Natural killer cell (primary cell): ENCODE results near the gene PLCB4. TPM values are rescaled to one million over a fixed set of nuclear protein-coding genes. Genes with fewer than 3 reads are reported as not detected.

Source experiments
- ATAC-seq, 3 donors: fragments of 150-1000 bp in 2 of 3; fragments of 200-7000 bp in 1 of 3; cut with Tn5 transposase; 1 replicate in 1 of 3; 2 replicates in 2 of 3; pipeline ENCODE4 v1.10.0; 2021; ENCODE audit warnings: mild to moderate bottlenecking in 2 of 3, moderate library complexity in 2 of 3
- DNase-seq, 2 donors: peaks; one replicate each; pipeline versions ENCODE4 v3.0.0 to v3.0.0-alpha.2; 2013 to 2021; ENCODE audit warnings: mixed read lengths in 1 of 2
- H3K27ac ChIP-seq: one replicate; pipeline ENCODE4 v1.5.1; 2013; ENCODE audit warnings: mild to moderate bottlenecking, low read length
- H3K27me3 ChIP-seq: one replicate; pipeline ENCODE4 v1.6.1; 2013; ENCODE audit warnings: low read length; ENCODE audit not compliant: control insufficient read depth, insufficient read depth
- H3K36me3 ChIP-seq: one replicate; pipeline ENCODE4 v1.6.1; 2013; ENCODE audit warnings: low read length; ENCODE audit not compliant: control insufficient read depth, insufficient read depth
- H3K4me1 ChIP-seq: one replicate; pipeline ENCODE4 v1.6.1; 2013; ENCODE audit warnings: low read length; ENCODE audit not compliant: control insufficient read depth, insufficient read depth
- H3K4me3 ChIP-seq: one replicate; pipeline ENCODE4 v1.5.1; 2013; ENCODE audit warnings: low read length
- H3K9me3 ChIP-seq: one replicate; pipeline ENCODE4 v1.6.1; 2013; ENCODE audit warnings: low read length; ENCODE audit not compliant: control insufficient read depth, insufficient read depth
- H3K27ac Mint-ChIP-seq, 2 donors: one replicate each; pipeline ENCODE4 v1.8.0; 2022; ENCODE audit warnings: mild to moderate bottlenecking in 2 of 2, mixed read lengths in 2 of 2, moderate library complexity in 1 of 2
- H3K27me3 Mint-ChIP-seq, 2 donors: one replicate each; pipeline ENCODE4 v1.8.0; 2022; ENCODE audit warnings: low read depth in 2 of 2, mixed read lengths in 2 of 2
- H3K36me3 Mint-ChIP-seq: one replicate; pipeline ENCODE4 v1.8.0; 2022; ENCODE audit warnings: mixed read lengths
- H3K4me1 Mint-ChIP-seq, 2 donors: one replicate each; pipeline ENCODE4 v1.8.0; 2022; ENCODE audit warnings: mixed read lengths in 2 of 2
- H3K4me3 Mint-ChIP-seq: one replicate; pipeline ENCODE4 v1.8.0; 2022; ENCODE audit warnings: mild to moderate bottlenecking, moderate library complexity, mixed read lengths
- H3K9me3 Mint-ChIP-seq, 2 donors: one replicate each; pipeline ENCODE4 v1.8.0; 2022; ENCODE audit warnings: mixed read lengths in 2 of 2
- CTCF ChIP-seq: fragments of 200-600 bp; IDR thresholded peaks from one replicate; pipeline ENCODE4 v1.8.0; 2022; ENCODE audit warnings: antibody characterized with exemption
- WGBS: methylation state at CpG from one replicate; pipeline ENCODE4 v1.1.7; 2013; ENCODE audit warnings: missing lambda C conversion rate; ENCODE audit not compliant: insufficient coverage; 5-methylcytosine and 5-hydroxymethylcytosine counted together
- intact Hi-C: fragments of 100-400 bp; cut with micrococcal nuclease; formaldehyde crosslinking; loops from one replicate; pipeline ENCODE4 v1.14.2; 2022
- total RNA-seq, 4 donors: library from RNA; stranded (reverse); fragments of 120-200 nt in 1 of 4; gene quantifications; one replicate each; pipeline versions ENCODE4 v1.2.3 to v1.2.4, GENCODE V29; 2013 to 2022

The PLCB4 gene
- total RNA-seq, 3 donors from 2014 or later (not counting 1 experiment from before 2014, with no cell fraction given), result 0.05 to 0.40 TPM; not detected in 1

- Mint-ChIP-seq H3K27ac (no peak overlapping the region), H3K27me3 (no peaks in the 10 kb centered on the region), H3K9me3 (peaks cover 2 to 3% of the 10 kb centered on the region in 2 donors), H3K4me1 (no peaks in the 10 kb centered on the region), H3K4me3 (no peak overlapping the region), H3K36me3 (no peaks in the 10 kb centered on the region)
- Histone ChIP-seq H3K36me3 (no peaks in the 10 kb centered on the region), H3K4me1 (peaks cover 3% of the 10 kb centered on the region), H3K4me3 (no peak overlapping the region), H3K27ac (no peak overlapping the region), H3K27me3 (no peaks in the 10 kb centered on the region), H3K9me3 (no peaks in the 10 kb centered on the region)
- intact Hi-C loops, result no loop called here
- TF ChIP-seq CTCF, result no peak
- WGBS, result 72% methylated on average over 2 of the region's 2 CpGs
- no peak for ATAC-seq
- no peak for DNase-seq
Observed at GRCh38 chr20:9495701-9496100, 426.8 kb downstream of the PLCB4 start.

DNA sequence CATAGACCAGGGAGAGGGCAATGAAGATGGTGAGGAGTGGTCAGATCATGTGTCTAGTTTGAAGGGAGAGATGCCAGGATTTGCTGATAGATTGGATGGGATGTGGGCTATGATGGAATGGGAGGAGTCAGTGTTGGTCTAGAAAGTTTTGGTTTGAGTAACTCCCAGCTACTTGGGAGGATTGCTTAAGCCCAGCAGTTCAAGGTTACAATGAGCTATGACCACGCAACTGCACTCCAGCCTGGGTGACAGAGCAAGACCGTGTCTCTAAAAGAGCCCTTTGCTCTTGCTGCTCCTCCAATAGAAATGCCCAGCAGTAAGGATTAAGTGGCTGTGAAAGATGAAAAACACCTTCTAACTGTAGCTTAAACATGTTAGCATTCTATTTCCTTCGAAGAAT is 427.3 kb downstream of the PLCB4 start:
- peaks cover 3% of the 10 kb centered on the region for H3K4me1 ChIP-seq
- WGBS, result 89% methylated on average over 3 of the region's 3 CpGs
- Mint-ChIP-seq H3K27ac (no peak overlapping the region), H3K4me3 (no peak overlapping the region), H3K36me3 (no peaks in the 10 kb centered on the region), H3K9me3 (peaks cover 2 to 3% of the 10 kb centered on the region in 2 donors), H3K4me1 (no peaks in the 10 kb centered on the region), H3K27me3 (no peaks in the 10 kb centered on the region)
- ATAC-seq (no peak), DNase-seq (no peak)
- no peak overlapping the region for H3K27ac ChIP-seq
- no peak overlapping the region for H3K4me3 ChIP-seq
- H3K9me3 ChIP-seq, result no peaks in the 10 kb centered on the region
- no peaks in the 10 kb centered on the region for H3K36me3 ChIP-seq
- H3K27me3 ChIP-seq, result no peaks in the 10 kb centered on the region
- intact Hi-C loops, result no loop called here
- TF ChIP-seq CTCF, result no peak

DNA sequence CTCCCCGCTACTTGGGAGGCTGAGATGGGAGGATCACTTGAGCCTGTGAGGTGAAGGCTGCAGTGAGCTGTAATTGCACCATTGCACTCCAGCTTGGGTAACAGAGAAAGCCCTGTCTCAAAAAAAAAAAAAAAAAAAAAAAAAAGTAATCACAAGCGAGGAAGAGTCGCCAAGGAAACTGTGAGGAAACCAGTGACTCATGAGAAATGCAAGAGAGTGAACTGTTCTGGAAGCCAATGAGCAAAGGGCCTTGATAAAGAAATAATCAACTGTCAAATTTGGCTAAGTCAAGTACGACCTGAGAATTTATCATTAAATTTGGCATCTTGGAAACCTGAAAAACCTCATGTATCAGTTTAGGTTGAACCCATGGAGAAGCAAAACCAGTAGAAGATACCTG is 429.4 kb downstream of the PLCB4 start:
- no peak overlapping the region for H3K27ac Mint-ChIP-seq
- 76% methylated on average over 3 of the region's 4 CpGs for WGBS
- peaks cover 3% of the 10 kb centered on the region for H3K4me1 ChIP-seq
- no peaks in the 10 kb centered on the region for H3K27me3 ChIP-seq
- no peak overlapping the region for H3K4me3 Mint-ChIP-seq
- H3K4me3 ChIP-seq, result no peak overlapping the region
- H3K9me3 ChIP-seq, result no peaks in the 10 kb centered on the region
- peaks cover 0 to 3% of the 10 kb centered on the region in 2 donors for H3K27me3 Mint-ChIP-seq
- H3K9me3 Mint-ChIP-seq, result peaks cover 0 to 6% of the 10 kb centered on the region in 2 donors
- no peaks in the 10 kb centered on the region for H3K4me1 Mint-ChIP-seq
- ATAC-seq, result no peak
- no peaks in the 10 kb centered on the region for H3K36me3 Mint-ChIP-seq
- no peak for DNase-seq
- H3K27ac ChIP-seq, result no peak overlapping the region
- intact Hi-C loops, result no loop called here
- no peak for TF ChIP-seq CTCF
- H3K36me3 ChIP-seq, result no peaks in the 10 kb centered on the region

DNA sequence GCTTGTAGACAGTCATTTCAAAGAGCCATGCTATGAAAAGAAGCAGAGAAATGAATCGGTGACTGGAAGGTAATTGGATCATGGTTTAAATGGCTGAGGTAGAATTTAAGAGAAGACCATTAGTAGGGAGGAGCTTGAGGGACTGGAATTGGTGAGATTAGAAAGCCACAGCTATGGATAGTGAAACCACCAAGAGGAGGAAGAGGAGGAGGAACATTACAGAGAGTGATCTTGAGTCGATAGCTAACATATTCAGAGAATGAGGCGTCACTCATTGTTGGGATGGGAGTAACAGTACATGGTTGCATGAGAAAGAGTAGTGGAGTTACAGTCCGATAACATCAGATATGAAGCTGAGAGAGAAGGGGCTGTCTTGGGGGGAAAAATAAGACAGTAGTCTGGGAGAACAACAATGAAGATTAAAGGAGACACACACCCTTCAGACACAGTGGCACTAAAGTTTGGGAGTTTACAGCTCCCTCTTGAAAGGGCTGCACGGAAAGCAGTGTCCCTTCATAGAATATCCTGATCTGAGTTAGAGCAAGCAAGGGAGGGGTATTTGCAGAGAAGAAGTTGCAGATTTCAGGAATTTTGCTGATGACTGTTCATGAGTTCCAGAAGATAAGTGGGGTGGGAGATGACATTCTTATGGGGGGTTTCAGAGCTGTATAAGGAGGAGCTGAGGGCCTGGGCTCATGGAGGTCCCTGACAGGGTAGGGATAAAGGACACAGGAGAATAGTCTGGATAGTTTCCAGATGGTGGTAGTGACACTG is 430.4 kb downstream of the PLCB4 start:
- no peaks in the 10 kb centered on the region for H3K36me3 Mint-ChIP-seq
- no peak for TF ChIP-seq CTCF

More for the DNA sequence above, 430.4 kb downstream of the PLCB4 start:
- WGBS, result 88% methylated on average over 5 of the region's 5 CpGs
- H3K36me3 ChIP-seq, result no peaks in the 10 kb centered on the region
- Mint-ChIP-seq H3K4me1 (no peaks in the 10 kb centered on the region), H3K27me3 (peaks cover 0 to 3% of the 10 kb centered on the region in 2 donors), H3K9me3 (peaks cover 0 to 6% of the 10 kb centered on the region in 2 donors), H3K4me3 (no peak overlapping the region), H3K27ac (no peak overlapping the region)
- peaks cover 3% of the 10 kb centered on the region for H3K4me1 ChIP-seq
- no peak overlapping the region for H3K27ac ChIP-seq
- no peaks in the 10 kb centered on the region for H3K9me3 ChIP-seq
- H3K4me3 ChIP-seq, result no peak overlapping the region
- H3K27me3 ChIP-seq, result no peaks in the 10 kb centered on the region
- ATAC-seq, result no peak
- DNase-seq, result no peak
- intact Hi-C loops, result no loop called here
